Epithelial cell of proximal tubule (primary cell): ENCODE data around the gene LMLN. TPM values are rescaled to one million over a fixed set of nuclear protein-coding genes. Genes with fewer than 3 reads are reported as not detected.

ENCODE experiments used
- DNase-seq: peaks from one replicate; pipeline ENCODE4 v3.0.0-alpha.2; 2011; ENCODE audit warnings: low read depth
- H3K4me3 ChIP-seq: 2 replicates; pipeline ENCODE4 v1.5.1; 2011; ENCODE audit warnings: low read depth, mild to moderate bottlenecking, low read length
- total RNA-seq: library from RNA; depleted of rRNA; stranded (reverse); fragments of >200 nt; gene quantifications from 2 replicates; pipeline ENCODE4 v1.2.3, GENCODE V29; 2015
- TF ChIP-seq, protein P1 (sequence below): conservative IDR thresholded peaks from 2 replicates; pipeline ENCODE4 v1.5.1; 2012; ENCODE audit warnings: low read depth, mild to moderate bottlenecking, low read length

LMLN gene
- total RNA-seq, 1 donor from 2014 or later = 2.0 TPM

- no peak overlapping the region for H3K4me3 ChIP-seq
- no peak for DNase-seq
- TF ChIP-seq, protein P1, sequence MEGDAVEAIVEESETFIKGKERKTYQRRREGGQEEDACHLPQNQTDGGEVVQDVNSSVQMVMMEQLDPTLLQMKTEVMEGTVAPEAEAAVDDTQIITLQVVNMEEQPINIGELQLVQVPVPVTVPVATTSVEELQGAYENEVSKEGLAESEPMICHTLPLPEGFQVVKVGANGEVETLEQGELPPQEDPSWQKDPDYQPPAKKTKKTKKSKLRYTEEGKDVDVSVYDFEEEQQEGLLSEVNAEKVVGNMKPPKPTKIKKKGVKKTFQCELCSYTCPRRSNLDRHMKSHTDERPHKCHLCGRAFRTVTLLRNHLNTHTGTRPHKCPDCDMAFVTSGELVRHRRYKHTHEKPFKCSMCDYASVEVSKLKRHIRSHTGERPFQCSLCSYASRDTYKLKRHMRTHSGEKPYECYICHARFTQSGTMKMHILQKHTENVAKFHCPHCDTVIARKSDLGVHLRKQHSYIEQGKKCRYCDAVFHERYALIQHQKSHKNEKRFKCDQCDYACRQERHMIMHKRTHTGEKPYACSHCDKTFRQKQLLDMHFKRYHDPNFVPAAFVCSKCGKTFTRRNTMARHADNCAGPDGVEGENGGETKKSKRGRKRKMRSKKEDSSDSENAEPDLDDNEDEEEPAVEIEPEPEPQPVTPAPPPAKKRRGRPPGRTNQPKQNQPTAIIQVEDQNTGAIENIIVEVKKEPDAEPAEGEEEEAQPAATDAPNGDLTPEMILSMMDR = no peak
Measured at GRCh38 chr3:197936819-197937384, 23.1 kb upstream of the LMLN start.

DNA sequence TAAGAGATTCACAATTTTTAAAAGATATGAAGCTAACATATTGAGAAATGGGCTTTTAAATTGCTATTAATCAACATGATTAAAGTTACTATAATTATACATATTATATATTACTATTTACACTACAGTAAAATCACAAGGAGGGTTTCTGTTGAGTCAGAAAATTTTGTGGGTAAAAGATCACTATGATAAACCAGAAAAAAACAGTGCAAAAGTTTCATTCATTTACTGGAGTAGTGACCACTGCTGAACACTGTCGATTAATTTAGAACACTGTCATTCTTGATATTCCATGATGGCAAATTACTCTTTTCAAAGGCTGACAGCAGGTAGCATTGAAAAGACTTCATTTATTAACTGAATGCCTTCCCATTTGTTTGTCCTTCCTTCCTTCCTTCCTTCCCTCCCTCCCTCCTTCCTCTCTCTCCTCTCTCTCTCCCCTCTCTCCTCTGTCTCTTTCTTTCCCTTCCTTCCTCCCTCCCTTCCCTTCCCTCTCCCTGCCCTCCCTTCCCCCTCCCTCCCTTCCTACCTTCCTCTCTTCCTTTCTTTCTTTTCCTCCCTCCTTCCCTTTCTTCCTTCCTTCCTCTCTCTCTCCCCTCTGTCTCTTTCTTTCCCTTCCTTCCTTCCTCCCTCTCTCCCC, 19.2 kb upstream of the LMLN start:
- TF ChIP-seq, protein P1 = no peak
- no peak overlapping the region for H3K4me3 ChIP-seq
- DNase-seq = no peak

DNA sequence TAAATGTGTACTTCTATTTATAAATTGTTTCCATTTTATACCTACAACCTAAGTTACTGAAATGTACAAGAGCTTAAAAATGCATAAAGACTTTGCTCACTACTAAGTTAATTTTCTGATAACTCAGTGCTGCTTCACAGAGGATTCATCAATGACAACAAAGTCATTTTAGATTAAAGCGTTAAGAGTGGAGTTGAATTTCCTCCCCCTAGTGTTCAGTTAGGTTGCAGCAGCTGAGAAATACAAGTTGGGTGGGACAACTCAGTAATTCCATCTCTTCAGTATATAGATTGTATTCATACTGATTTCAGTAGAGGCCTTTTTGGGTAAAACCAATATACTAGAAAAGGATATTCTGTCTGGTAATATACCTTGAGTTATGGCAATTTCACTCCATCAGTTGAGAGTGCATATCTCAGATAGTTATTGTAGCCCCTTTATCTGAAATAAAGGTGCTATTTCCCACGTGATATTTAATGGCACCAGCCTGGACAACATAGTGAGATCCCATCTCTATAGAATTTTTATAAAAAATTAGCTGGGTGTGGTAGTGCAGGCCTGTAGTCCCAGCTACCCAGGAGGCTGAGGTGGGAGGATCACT, 17.0 kb upstream of the LMLN start:
- TF ChIP-seq, protein P1 = peak; percentile 83
- DNase-seq = no peak
- no peak overlapping the region for H3K4me3 ChIP-seq

- no peak for DNase-seq
- TF ChIP-seq, protein P1 = no peak
- peak overlapping the region; percentile 91 for H3K4me3 ChIP-seq
Measured at GRCh38 chr3:197949191-197949777, 10.7 kb upstream of the LMLN start.

- TF ChIP-seq, protein P1 = no peak
- peak; percentile 94 for DNase-seq
Measured at GRCh38 chr3:197949778-197950676, 10.0 kb upstream of the LMLN start, which contains the start of gene RPL35A. RPL35A (plus strand) TSS chr3:197950190; CDS start chr3:197950968, 778 bp downstream.

GRCh38 chr3:197950677-197951061, 9.3 kb upstream of the LMLN start:
- TF ChIP-seq, protein P1 = no peak

More at GRCh38 chr3:197949778-197950676, 10.0 kb upstream of the LMLN start, which contains the start of gene RPL35A:
- H3K4me3 ChIP-seq = peak within 1 kb of the TSS; percentile 91

More at GRCh38 chr3:197950677-197951061, 9.3 kb upstream of the LMLN start:
- peak overlapping the region; percentile 91 for H3K4me3 ChIP-seq
- no peak for DNase-seq
